Breast epithelium (tissue), 3 donors: ENCODE measurements around the gene C16orf96.

Experiments
- CTCF ChIP-seq, 3 donors: fragments of 450-650 bp; IDR thresholded peaks; one replicate each; pipeline ENCODE4 v1.5.1; 2016 to 2017; ENCODE audit warnings: antibody characterized with exemption in 3 of 3, mild to moderate bottlenecking in 3 of 3, moderate library complexity in 3 of 3
- POLR2A ChIP-seq: fragments of 450-650 bp; IDR thresholded peaks from one replicate; pipeline ENCODE4 v1.6.1; 2016; ENCODE audit warnings: antibody characterized with exemption, mild to moderate bottlenecking, moderate library complexity
- POLR2AphosphoS5 ChIP-seq, 3 donors: sonication (generic); formaldehyde crosslinking; IDR thresholded peaks; one replicate each; pipeline ENCODE4 v1.6.1; 2017; ENCODE audit warnings: antibody characterized with exemption in 3 of 3

- TF ChIP-seq CTCF (IDR thresholded peaks at IDR 0.05) (no peak), POLR2A (no peak), POLR2AphosphoS5 (IDR thresholded peaks at IDR 0.05) (no peak)
Observed at GRCh38 chr16:4556580-4556979, 440 bp downstream of the C16orf96 start.
